Measurements from ENCODE around the gene DLGAP4.

The DLGAP4 gene

GRCh38 chr20:36543184-36544133 is 237.3 kb downstream of the DLGAP4 start:
- no peak overlapping the region for H3K4me3 ChIP-seq (replicated peaks; ENCODE audit: insufficient read depth, low read length)
- H3K27ac ChIP-seq (replicated peaks) = no peak overlapping the region
- H3K27me3 ChIP-seq (ENCODE audit: insufficient read depth, poor library complexity, severe bottlenecking) = peaks cover 9% of the 10 kb centered on the region
- DNase-seq (ENCODE audit: low read depth in 1 of 2, low spot score in 1 of 2) = no peak
- TF ChIP-seq CTCF (IDR thresholded peaks at IDR 0.05; ENCODE audit: insufficient read depth, low read length) (no peak), REST (IDR thresholded peaks at IDR 0.05; ENCODE audit: insufficient replicate concordance, low read depth) (no peak), GABPA (IDR thresholded peaks at IDR 0.05; ENCODE audit: low read depth) (no peak), SPI1 (IDR thresholded peaks at IDR 0.05; ENCODE audit: borderline replicate concordance, low read depth) (no peak), POLR2AphosphoS5 (IDR thresholded peaks at IDR 0.05; ENCODE audit: low read depth) (no peak)

- TF ChIP-seq SPI1 (IDR thresholded peaks at IDR 0.05; ENCODE audit: borderline replicate concordance, low read depth) (no peak), POLR2AphosphoS5 (IDR thresholded peaks at IDR 0.05; ENCODE audit: low read depth) (no peak), GABPA (IDR thresholded peaks at IDR 0.05; ENCODE audit: low read depth) (no peak), REST (IDR thresholded peaks at IDR 0.05; ENCODE audit: insufficient replicate concordance, low read depth) (no peak), CTCF (IDR thresholded peaks at IDR 0.05; ENCODE audit: insufficient read depth, low read length) (no peak)
- Histone ChIP-seq H3K27me3 (ENCODE audit: insufficient read depth, poor library complexity, severe bottlenecking) (peaks cover 9% of the 10 kb centered on the region), H3K27ac (replicated peaks) (no peak overlapping the region), H3K4me3 (replicated peaks; ENCODE audit: insufficient read depth, low read length) (no peak overlapping the region)
- no peak for DNase-seq (ENCODE audit: low read depth in 1 of 2, low spot score in 1 of 2)
Observed at GRCh38 chr20:36544134-36545018, 238.2 kb downstream of the DLGAP4 start.

GRCh38 chr20:36546111-36546736 is 240.1 kb downstream of the DLGAP4 start:
- no peak for DNase-seq (ENCODE audit: low read depth in 1 of 2, low spot score in 1 of 2)
- no peaks in the 10 kb centered on the region for H3K27me3 ChIP-seq (ENCODE audit: insufficient read depth, poor library complexity, severe bottlenecking)

More at GRCh38 chr20:36546111-36546736, 240.1 kb downstream of the DLGAP4 start:
- no peak overlapping the region for H3K4me3 ChIP-seq (replicated peaks; ENCODE audit: insufficient read depth, low read length)
- TF ChIP-seq CTCF (IDR thresholded peaks at IDR 0.05; ENCODE audit: insufficient read depth, low read length) = no peak
- no peak for TF ChIP-seq REST (IDR thresholded peaks at IDR 0.05; ENCODE audit: insufficient replicate concordance, low read depth)
- TF ChIP-seq POLR2AphosphoS5 (IDR thresholded peaks at IDR 0.05; ENCODE audit: low read depth) = no peak
- no peak for TF ChIP-seq GABPA (IDR thresholded peaks at IDR 0.05; ENCODE audit: low read depth)
- no peak for TF ChIP-seq SPI1 (IDR thresholded peaks at IDR 0.05; ENCODE audit: borderline replicate concordance, low read depth)
- no peak overlapping the region for H3K27ac ChIP-seq (replicated peaks)
